PC-3 (cell line): ENCODE measurements around the gene SLC17A5.

Experiments used
- EZH2phosphoT487 ChIP-seq: fragments of 300-600 bp; sonication (generic); IDR thresholded peaks from 2 replicates; pipeline ENCODE4 v1.6.1; 2018; ENCODE audit warnings: mild to moderate bottlenecking, antibody characterized with exemption, low read length, borderline replicate concordance
- TF ChIP-seq, protein P1 (sequence below): fragments of 300-600 bp; sonication (generic); conservative IDR thresholded peaks from 2 replicates; pipeline ENCODE4 v1.5.1; 2017; ENCODE audit warnings: antibody characterized with exemption, low read depth, mild to moderate bottlenecking, low read length

DNA sequence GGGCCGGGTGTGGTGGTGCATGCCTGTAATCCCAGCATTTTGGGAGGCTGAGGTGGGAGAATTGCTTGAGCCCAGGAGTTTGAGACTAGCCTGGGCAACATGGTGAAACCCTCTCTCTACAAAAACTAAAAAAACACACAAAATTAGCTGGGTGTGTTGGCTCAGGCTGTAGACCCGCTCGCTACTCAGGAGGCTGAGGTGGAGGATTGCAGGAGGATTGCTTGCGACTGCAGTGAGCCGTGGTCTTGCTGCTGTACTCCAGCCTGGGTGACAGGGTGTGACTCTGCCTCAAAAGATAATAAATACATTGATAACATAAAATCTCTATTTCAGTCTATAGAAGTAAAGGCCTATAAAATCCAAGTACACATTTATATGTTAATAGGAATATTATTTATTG, 49.3 kb downstream of the SLC17A5 start:
- no peak for TF ChIP-seq EZH2phosphoT487
- TF ChIP-seq, protein P1, sequence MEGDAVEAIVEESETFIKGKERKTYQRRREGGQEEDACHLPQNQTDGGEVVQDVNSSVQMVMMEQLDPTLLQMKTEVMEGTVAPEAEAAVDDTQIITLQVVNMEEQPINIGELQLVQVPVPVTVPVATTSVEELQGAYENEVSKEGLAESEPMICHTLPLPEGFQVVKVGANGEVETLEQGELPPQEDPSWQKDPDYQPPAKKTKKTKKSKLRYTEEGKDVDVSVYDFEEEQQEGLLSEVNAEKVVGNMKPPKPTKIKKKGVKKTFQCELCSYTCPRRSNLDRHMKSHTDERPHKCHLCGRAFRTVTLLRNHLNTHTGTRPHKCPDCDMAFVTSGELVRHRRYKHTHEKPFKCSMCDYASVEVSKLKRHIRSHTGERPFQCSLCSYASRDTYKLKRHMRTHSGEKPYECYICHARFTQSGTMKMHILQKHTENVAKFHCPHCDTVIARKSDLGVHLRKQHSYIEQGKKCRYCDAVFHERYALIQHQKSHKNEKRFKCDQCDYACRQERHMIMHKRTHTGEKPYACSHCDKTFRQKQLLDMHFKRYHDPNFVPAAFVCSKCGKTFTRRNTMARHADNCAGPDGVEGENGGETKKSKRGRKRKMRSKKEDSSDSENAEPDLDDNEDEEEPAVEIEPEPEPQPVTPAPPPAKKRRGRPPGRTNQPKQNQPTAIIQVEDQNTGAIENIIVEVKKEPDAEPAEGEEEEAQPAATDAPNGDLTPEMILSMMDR = no peak
